ENCODE data around the gene PPP3R1. TPM values are rescaled to one million over a fixed set of nuclear protein-coding genes. Genes with fewer than 3 reads are reported as not detected.

The PPP3R1 gene
- total and polyA plus RNA-seq, 9 of the 15 experiments (the other 6 are each of a cell fraction or from before 2014, with no cell fraction given) = 3.7 to 70.0 (median 24.8) TPM

DNA sequence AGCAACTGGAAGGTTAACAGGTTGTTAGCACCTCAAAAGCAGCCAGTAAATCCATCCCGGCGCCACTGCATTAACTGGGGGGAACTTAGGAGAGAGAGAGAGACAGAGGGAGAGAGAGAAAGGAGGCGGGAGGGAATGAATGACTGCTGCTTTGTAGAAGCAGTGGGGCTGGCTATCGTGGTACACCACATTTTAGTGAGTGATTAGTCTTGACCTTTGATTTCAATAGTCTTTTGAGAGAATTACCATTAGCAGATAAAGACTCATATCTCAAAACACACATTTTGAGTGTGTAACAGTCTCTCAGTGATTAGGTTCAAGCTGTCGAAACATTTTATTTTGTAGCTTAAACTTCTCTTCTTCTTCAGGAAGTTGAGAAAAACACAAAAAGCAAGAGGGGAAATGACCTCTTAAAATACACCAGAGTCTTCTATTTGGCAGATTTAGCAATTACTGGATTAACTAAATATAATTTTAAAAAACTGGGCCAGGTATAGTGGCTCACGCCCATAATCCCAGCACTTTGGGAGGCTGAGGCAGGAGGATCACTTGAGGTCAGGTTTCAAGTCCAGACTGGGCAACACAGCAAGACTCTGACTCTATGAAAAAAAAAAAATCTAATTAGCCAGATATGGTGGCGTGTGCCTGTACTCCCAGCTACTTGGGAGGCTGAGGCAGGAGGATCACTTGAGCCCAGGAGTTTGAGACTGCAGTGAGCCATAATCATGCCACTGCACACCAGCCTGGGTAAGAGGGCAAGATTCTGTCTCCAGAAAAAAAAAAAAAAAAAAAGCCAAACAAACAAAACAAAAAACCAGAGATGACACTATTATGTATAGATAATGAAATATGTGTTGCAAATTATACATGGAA lies 116.6 kb downstream of the PPP3R1 start (continued):
- TF ChIP-seq FOXA3 (CRISPR knock-in tag; conservative IDR thresholded peaks at IDR 0.05 in 1 of 2, IDR thresholded peaks at IDR 0.05 in 1 of 2) (peak in 1 of 2 experiments; percentile 45; a peak in 2 of 4 replicates), SRSF3 (IDR thresholded peaks at IDR 0.05; ENCODE audit: insufficient read depth, low read length) (no peak), NFXL1 (CRISPR knock-in tag; IDR thresholded peaks at IDR 0.05) (no peak), MTA2 (IDR thresholded peaks at IDR 0.05; ENCODE audit: low read depth) (peak; percentile 99), ZNF586 (CRISPR knock-in tag; conservative IDR thresholded peaks at IDR 0.05) (no peak), KLF10 (CRISPR knock-in tag; IDR thresholded peaks at IDR 0.05) (no peak), ZNF324 (CRISPR knock-in tag; IDR thresholded peaks at IDR 0.05) (no peak), GATAD2A (IDR thresholded peaks at IDR 0.05) (peak; percentile 85; the same call in 1 of the 2 replicates), MIER1 (IDR thresholded peaks at IDR 0.05; ENCODE audit: low read depth) (no peak), MAFF (IDR thresholded peaks at IDR 0.05; ENCODE audit: low read length) (no peak), MCM3 (IDR thresholded peaks at IDR 0.05) (no peak), SUPT5H (IDR thresholded peaks at IDR 0.05) (no peak), TAF9B (IDR thresholded peaks at IDR 0.05; ENCODE audit: partially characterized antibody) (no peak), SPI1 (IDR thresholded peaks at IDR 0.05; ENCODE audit: borderline replicate concordance, low read depth, low read length) (no peak), XRCC4 (IDR thresholded peaks at IDR 0.05; ENCODE audit: extremely low read depth, insufficient read depth, insufficient read length) (no peak)
- TF ChIP-seq, protein P1, sequence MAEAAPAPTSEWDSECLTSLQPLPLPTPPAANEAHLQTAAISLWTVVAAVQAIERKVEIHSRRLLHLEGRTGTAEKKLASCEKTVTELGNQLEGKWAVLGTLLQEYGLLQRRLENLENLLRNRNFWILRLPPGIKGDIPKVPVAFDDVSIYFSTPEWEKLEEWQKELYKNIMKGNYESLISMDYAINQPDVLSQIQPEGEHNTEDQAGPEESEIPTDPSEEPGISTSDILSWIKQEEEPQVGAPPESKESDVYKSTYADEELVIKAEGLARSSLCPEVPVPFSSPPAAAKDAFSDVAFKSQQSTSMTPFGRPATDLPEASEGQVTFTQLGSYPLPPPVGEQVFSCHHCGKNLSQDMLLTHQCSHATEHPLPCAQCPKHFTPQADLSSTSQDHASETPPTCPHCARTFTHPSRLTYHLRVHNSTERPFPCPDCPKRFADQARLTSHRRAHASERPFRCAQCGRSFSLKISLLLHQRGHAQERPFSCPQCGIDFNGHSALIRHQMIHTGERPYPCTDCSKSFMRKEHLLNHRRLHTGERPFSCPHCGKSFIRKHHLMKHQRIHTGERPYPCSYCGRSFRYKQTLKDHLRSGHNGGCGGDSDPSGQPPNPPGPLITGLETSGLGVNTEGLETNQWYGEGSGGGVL (CRISPR knock-in tag; IDR thresholded peaks at IDR 0.05) = no peak
- TF ChIP-seq, protein P2, sequence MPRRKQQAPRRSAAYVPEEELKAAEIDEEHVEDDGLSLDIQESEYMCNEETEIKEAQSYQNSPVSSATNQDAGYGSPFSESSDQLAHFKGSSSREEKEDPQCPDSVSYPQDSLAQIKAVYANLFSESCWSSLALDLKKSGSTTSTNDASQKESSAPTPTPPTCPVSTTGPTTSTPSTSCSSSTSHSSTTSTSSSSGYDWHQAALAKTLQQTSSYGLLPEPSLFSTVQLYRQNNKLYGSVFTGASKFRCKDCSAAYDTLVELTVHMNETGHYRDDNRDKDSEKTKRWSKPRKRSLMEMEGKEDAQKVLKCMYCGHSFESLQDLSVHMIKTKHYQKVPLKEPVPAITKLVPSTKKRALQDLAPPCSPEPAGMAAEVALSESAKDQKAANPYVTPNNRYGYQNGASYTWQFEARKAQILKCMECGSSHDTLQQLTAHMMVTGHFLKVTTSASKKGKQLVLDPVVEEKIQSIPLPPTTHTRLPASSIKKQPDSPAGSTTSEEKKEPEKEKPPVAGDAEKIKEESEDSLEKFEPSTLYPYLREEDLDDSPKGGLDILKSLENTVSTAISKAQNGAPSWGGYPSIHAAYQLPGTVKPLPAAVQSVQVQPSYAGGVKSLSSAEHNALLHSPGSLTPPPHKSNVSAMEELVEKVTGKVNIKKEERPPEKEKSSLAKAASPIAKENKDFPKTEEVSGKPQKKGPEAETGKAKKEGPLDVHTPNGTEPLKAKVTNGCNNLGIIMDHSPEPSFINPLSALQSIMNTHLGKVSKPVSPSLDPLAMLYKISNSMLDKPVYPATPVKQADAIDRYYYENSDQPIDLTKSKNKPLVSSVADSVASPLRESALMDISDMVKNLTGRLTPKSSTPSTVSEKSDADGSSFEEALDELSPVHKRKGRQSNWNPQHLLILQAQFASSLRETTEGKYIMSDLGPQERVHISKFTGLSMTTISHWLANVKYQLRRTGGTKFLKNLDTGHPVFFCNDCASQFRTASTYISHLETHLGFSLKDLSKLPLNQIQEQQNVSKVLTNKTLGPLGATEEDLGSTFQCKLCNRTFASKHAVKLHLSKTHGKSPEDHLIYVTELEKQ (CRISPR knock-in tag; IDR thresholded peaks at IDR 0.05) = no peak
- TF ChIP-seq, protein P3, sequence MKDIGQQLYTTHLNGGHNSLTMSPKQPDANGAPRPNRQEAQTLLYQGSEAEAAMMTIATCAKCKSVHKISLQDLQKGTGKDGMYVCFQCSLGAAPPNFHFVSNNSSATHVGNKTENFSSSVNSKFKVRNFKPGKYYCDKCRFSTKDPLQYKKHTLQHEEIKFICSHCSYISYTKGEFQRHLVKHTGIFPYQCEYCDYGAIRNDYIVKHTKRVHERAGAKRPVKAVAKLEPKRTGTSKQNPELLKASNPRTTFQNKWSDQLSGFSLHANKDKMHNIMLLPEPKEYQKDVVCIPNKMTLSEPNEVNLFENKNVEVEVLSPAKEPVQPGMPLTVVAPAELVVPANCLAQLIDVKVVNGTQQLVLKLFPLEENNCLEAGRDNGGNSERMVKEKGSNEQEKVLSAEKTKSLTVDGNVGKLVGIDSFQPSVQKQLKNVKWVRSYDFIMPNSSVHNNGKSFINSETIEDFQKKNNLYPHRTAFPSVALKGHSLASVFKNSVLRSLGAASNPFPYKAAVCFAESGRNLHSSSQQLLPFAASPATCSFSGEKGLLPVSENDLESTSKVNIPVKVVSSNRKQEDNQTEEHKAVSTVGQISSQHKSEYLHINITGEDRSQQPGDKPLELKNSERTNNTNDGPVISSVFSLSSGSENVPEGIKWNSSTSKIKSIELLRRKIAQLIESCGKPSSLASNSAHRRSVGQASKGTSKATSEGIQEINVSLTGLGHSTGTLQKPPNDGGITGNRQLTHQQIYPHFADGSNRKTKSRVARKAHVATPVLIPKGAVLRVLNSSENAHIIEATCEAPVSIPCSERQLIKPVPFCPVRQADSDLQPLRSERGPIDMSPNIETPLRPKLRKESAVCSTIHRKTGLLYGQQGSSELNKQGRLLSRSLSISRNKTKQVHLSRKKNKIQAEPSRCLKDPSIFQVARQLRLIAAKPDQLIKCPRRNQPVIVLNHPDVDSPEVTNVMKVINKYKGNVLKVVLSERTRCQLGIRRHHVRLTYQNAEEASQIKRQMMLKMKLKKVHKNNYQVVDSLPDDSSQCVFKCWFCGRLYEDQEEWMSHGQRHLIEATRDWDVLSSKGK (CRISPR knock-in tag; IDR thresholded peaks at IDR 0.05) = no peak
- TF ChIP-seq, protein P4, sequence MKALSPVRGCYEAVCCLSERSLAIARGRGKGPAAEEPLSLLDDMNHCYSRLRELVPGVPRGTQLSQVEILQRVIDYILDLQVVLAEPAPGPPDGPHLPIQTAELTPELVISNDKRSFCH (CRISPR knock-in tag; IDR thresholded peaks at IDR 0.05) = no peak
- TF ChIP-seq, protein P4 (tag; IDR thresholded peaks at IDR 0.05) = peak; percentile 97

All from K562 (cell line).